GM19239 (cell line): ENCODE measurements around the gene PTPRT.

Experiments
- DNase-seq: peaks from one replicate; pipeline ENCODE4 v3.0.0; 2011; ENCODE audit warnings: low spot score; ENCODE audit not compliant: insufficient read length
- FAIRE-seq: peaks from 2 replicates; lab custom pipeline; 2011; peaks lifted over from hg19 to GRCh38; lab: Jason Lieb, UNC

The PTPRT gene

GRCh38 chr20:43138061-43138770, 51.5 kb downstream of the PTPRT start:
- DNase-seq (no peak), FAIRE-seq (no peak)

GRCh38 chr20:43137160-43137559, 52.5 kb downstream of the PTPRT start:
- DNase-seq (no peak), FAIRE-seq (no peak)

GRCh38 chr20:43124241-43124640, 65.5 kb downstream of the PTPRT start:
- no peak for FAIRE-seq

GRCh38 chr20:43123180-43123579, 66.5 kb downstream of the PTPRT start:
- FAIRE-seq: no peak

More at GRCh38 chr20:43124241-43124640, 65.5 kb downstream of the PTPRT start:
- no peak for DNase-seq

GRCh38 chr20:43119720-43120119, 70.0 kb downstream of the PTPRT start:
- FAIRE-seq (no peak), DNase-seq (no peak)

More at GRCh38 chr20:43123180-43123579, 66.5 kb downstream of the PTPRT start:
- no peak for DNase-seq

- DNase-seq (no peak), FAIRE-seq (no peak)
These were observed 87.3 kb downstream of the PTPRT start for GRCh38 chr20:43102394-43102793.

GRCh38 chr20:43096931-43097260, 92.8 kb downstream of the PTPRT start:
- DNase-seq (no peak), FAIRE-seq (no peak)

GRCh38 chr20:43096126-43096930, 93.4 kb downstream of the PTPRT start:
- no peak for FAIRE-seq

GRCh38 chr20:43095034-43095433, 94.7 kb downstream of the PTPRT start:
- DNase-seq (no peak), FAIRE-seq (no peak)

More at GRCh38 chr20:43096126-43096930, 93.4 kb downstream of the PTPRT start:
- DNase-seq: no peak

- no peak for FAIRE-seq
These were observed 97.2 kb downstream of the PTPRT start for GRCh38 chr20:43092386-43093088.

GRCh38 chr20:43068482-43068881, 121.2 kb downstream of the PTPRT start:
- FAIRE-seq: no peak
- DNase-seq: no peak

More at GRCh38 chr20:43092386-43093088, 97.2 kb downstream of the PTPRT start:
- DNase-seq: no peak

GRCh38 chr20:43066125-43066524, 123.6 kb downstream of the PTPRT start:
- DNase-seq (no peak), FAIRE-seq (no peak)

GRCh38 chr20:43065299-43065698, 124.4 kb downstream of the PTPRT start:
- FAIRE-seq (no peak), DNase-seq (no peak)

GRCh38 chr20:43058077-43058476, 131.6 kb downstream of the PTPRT start:
- FAIRE-seq: no peak

GRCh38 chr20:43057317-43057716, 132.4 kb downstream of the PTPRT start:
- FAIRE-seq (no peak), DNase-seq (no peak)

More at GRCh38 chr20:43058077-43058476, 131.6 kb downstream of the PTPRT start:
- no peak for DNase-seq

GRCh38 chr20:43055181-43055884, 134.4 kb downstream of the PTPRT start:
- DNase-seq (no peak), FAIRE-seq (no peak)

GRCh38 chr20:43052532-43052931, 137.2 kb downstream of the PTPRT start:
- DNase-seq (no peak), FAIRE-seq (no peak)

GRCh38 chr20:43046966-43047365, 142.7 kb downstream of the PTPRT start:
- FAIRE-seq: no peak
- DNase-seq: no peak

- DNase-seq: no peak
These were observed 145.8 kb downstream of the PTPRT start for GRCh38 chr20:43043887-43044286.

GRCh38 chr20:43040427-43040826, 149.3 kb downstream of the PTPRT start:
- DNase-seq: peak; percentile 9
- no peak for FAIRE-seq

More at GRCh38 chr20:43043887-43044286, 145.8 kb downstream of the PTPRT start:
- no peak for FAIRE-seq
